Karpas-422 (cell line): ENCODE results near the gene STOML1. TPM values are rescaled to one million over a fixed set of nuclear protein-coding genes. Genes with fewer than 3 reads are reported as not detected.

Experiments
- DNase-seq: peaks from one replicate; pipeline ENCODE4 v3.0.0-alpha.2; 2015
- H2AFZ ChIP-seq: fragments of 200-600 bp; sonication (generic); 2 replicates; pipeline ENCODE4 v1.6.1; 2014; ENCODE audit warnings: antibody characterized with exemption, low read length, mixed read lengths
- H3K27ac ChIP-seq: fragments of 200-600 bp; sonication (generic); 2 replicates; pipeline ENCODE4 v1.5.1; 2014; ENCODE audit warnings: mild to moderate bottlenecking, low read length, moderate library complexity
- H3K27me3 ChIP-seq: fragments of 200-600 bp; sonication (generic); 2 replicates; pipeline ENCODE4 v1.6.1; 2014; ENCODE audit warnings: low read length, mixed read lengths
- H3K36me3 ChIP-seq: fragments of 200-600 bp; sonication (generic); 2 replicates; pipeline ENCODE4 v1.6.1; 2014; ENCODE audit warnings: low read length, mixed read lengths; ENCODE audit not compliant: insufficient read depth
- H3K4me1 ChIP-seq: fragments of 200-600 bp; sonication (generic); 2 replicates; pipeline ENCODE4 v1.6.1; 2014; ENCODE audit warnings: mild to moderate bottlenecking, low read length, mixed read lengths
- H3K4me2 ChIP-seq: fragments of 200-600 bp; sonication (generic); 2 replicates; pipeline ENCODE4 v1.6.1; 2014; ENCODE audit warnings: low read length, low read depth, mild to moderate bottlenecking; ENCODE audit not compliant: poor library complexity, severe bottlenecking
- H3K4me3 ChIP-seq: fragments of 200-600 bp; sonication (generic); 2 replicates; pipeline ENCODE4 v1.5.1; 2014; ENCODE audit warnings: mild to moderate bottlenecking, antibody characterized with exemption, low read length, mixed read lengths
- H3K79me2 ChIP-seq: fragments of 200-600 bp; sonication (generic); 2 replicates; pipeline ENCODE4 v1.6.1; 2014; ENCODE audit warnings: mild to moderate bottlenecking, low read length, mixed read lengths
- H3K9ac ChIP-seq: fragments of 200-600 bp; sonication (generic); 2 replicates; pipeline ENCODE4 v1.6.0; 2014; ENCODE audit warnings: low read length
- H3K9me2 ChIP-seq: fragments of 200-600 bp; sonication (generic), shearing (Covaris generic); replicated peaks from 2 replicates; pipeline ENCODE4 v1.6.0; 2014; ENCODE audit warnings: mild to moderate bottlenecking, low read length, moderate library complexity; ENCODE audit not compliant: insufficient read depth
- H3K9me3 ChIP-seq: fragments of 300-700, 200-600 bp; sonication (generic); 2 replicates; pipeline ENCODE4 v1.6.1; 2014; ENCODE audit warnings: low read length, mixed read lengths
- H4K20me1 ChIP-seq: fragments of 200-600 bp; sonication (generic); 2 replicates; pipeline ENCODE4 v1.6.1; 2014; ENCODE audit warnings: mild to moderate bottlenecking, antibody characterized with exemption, low read length, low read depth; ENCODE audit not compliant: insufficient read depth
- total RNA-seq: library from RNA; depleted of rRNA; stranded (reverse); fragments of >200 nt; shearing (Covaris generic); gene quantifications from 2 replicates; pipeline ENCODE4 v1.2.3, GENCODE V29; 2014; ENCODE audit warnings: low replicate concordance; rRNA removed

STOML1 gene
- total RNA-seq = 2.3 and 5.4 TPM in 2 replicates

- peaks cover 24% of the 10 kb centered on the region for H3K79me2 ChIP-seq
These were observed at the start of gene STOML1 for GRCh38 chr15:73991726-73992593. Gene STOML1 (minus strand): TSS chr15:73992295. CDS start chr15:73992223, 72 bp downstream.

GRCh38 chr15:74041311-74041756 lies 49.2 kb upstream of the STOML1 start:
- H3K27ac ChIP-seq = no peak overlapping the region
- no peak overlapping the region for H3K4me3 ChIP-seq
- no peaks in the 10 kb centered on the region for H3K36me3 ChIP-seq
- no peaks in the 10 kb centered on the region for H3K4me1 ChIP-seq
- H3K9me2 ChIP-seq = no peaks in the 10 kb centered on the region
- H3K4me2 ChIP-seq = no peak overlapping the region
- DNase-seq = no peak
- H3K9me3 ChIP-seq = no peaks in the 10 kb centered on the region
- H2AFZ ChIP-seq = no peak overlapping the region
- no peak overlapping the region for H3K9ac ChIP-seq
- H4K20me1 ChIP-seq = no peaks in the 10 kb centered on the region
- no peaks in the 10 kb centered on the region for H3K79me2 ChIP-seq
- H3K27me3 ChIP-seq = no peaks in the 10 kb centered on the region

More at GRCh38 chr15:73991726-73992593, at the start of gene STOML1:
- H3K9me3 ChIP-seq = no peaks in the 10 kb centered on the region
- peak within 1 kb of the TSS; percentile 80 for H3K4me3 ChIP-seq
- peak within 1 kb of the TSS; percentile 92 for H3K4me2 ChIP-seq
- no peak within 1 kb of the TSS for H3K27ac ChIP-seq
- H4K20me1 ChIP-seq = no peaks in the 10 kb centered on the region
- no peaks in the 10 kb centered on the region for H3K9me2 ChIP-seq
- H3K36me3 ChIP-seq = no peaks in the 10 kb centered on the region
- peak; percentile 97 for DNase-seq
- H3K9ac ChIP-seq = peak within 1 kb of the TSS; percentile 76
- peaks cover 39% of the 10 kb centered on the region for H3K4me1 ChIP-seq
- peak within 1 kb of the TSS; percentile 60; the same call in 1 of the 2 replicates for H2AFZ ChIP-seq
- H3K27me3 ChIP-seq = no peaks in the 10 kb centered on the region

- no peaks in the 10 kb centered on the region for H3K79me2 ChIP-seq
- no peak overlapping the region for H3K4me2 ChIP-seq
- no peaks in the 10 kb centered on the region for H3K4me1 ChIP-seq
- H3K27me3 ChIP-seq = no peaks in the 10 kb centered on the region
- H3K27ac ChIP-seq = no peak overlapping the region
- no peak overlapping the region for H3K4me3 ChIP-seq
- no peaks in the 10 kb centered on the region for H3K9me2 ChIP-seq
- H3K9me3 ChIP-seq = no peaks in the 10 kb centered on the region
- H3K36me3 ChIP-seq = no peaks in the 10 kb centered on the region
- H2AFZ ChIP-seq = no peak overlapping the region
- no peak overlapping the region for H3K9ac ChIP-seq
- no peak for DNase-seq
- H4K20me1 ChIP-seq = no peaks in the 10 kb centered on the region
These were observed 48.2 kb upstream of the STOML1 start for GRCh38 chr15:74040109-74040850.

GRCh38 chr15:74039656-74040010 lies 47.5 kb upstream of the STOML1 start:
- H3K9ac ChIP-seq = no peak overlapping the region
- H3K79me2 ChIP-seq = no peaks in the 10 kb centered on the region
- no peaks in the 10 kb centered on the region for H3K36me3 ChIP-seq
- no peaks in the 10 kb centered on the region for H3K4me1 ChIP-seq
- no peak overlapping the region for H3K4me3 ChIP-seq
- H3K27ac ChIP-seq = no peak overlapping the region
- no peaks in the 10 kb centered on the region for H3K9me3 ChIP-seq
- no peaks in the 10 kb centered on the region for H3K9me2 ChIP-seq
- H3K27me3 ChIP-seq = no peaks in the 10 kb centered on the region
- H3K4me2 ChIP-seq = no peak overlapping the region
- no peak for DNase-seq
- H2AFZ ChIP-seq = no peak overlapping the region
- no peaks in the 10 kb centered on the region for H4K20me1 ChIP-seq

- Histone ChIP-seq H3K4me1 (no peaks in the 10 kb centered on the region), H3K9ac (no peak overlapping the region), H3K9me2 (no peaks in the 10 kb centered on the region), H4K20me1 (no peaks in the 10 kb centered on the region), H3K4me3 (no peak overlapping the region), H3K27ac (no peak overlapping the region), H3K9me3 (no peaks in the 10 kb centered on the region), H3K27me3 (no peaks in the 10 kb centered on the region), H3K36me3 (no peaks in the 10 kb centered on the region), H2AFZ (no peak overlapping the region), H3K4me2 (no peak overlapping the region), H3K79me2 (no peaks in the 10 kb centered on the region)
- no peak for DNase-seq
These were observed 46.9 kb upstream of the STOML1 start for GRCh38 chr15:74038707-74039655.

GRCh38 chr15:74037171-74038117 lies 45.3 kb upstream of the STOML1 start:
- H2AFZ ChIP-seq = no peak overlapping the region
- no peaks in the 10 kb centered on the region for H3K9me2 ChIP-seq
- no peak overlapping the region for H3K9ac ChIP-seq
- no peaks in the 10 kb centered on the region for H4K20me1 ChIP-seq
- H3K27ac ChIP-seq = no peak overlapping the region
- no peaks in the 10 kb centered on the region for H3K9me3 ChIP-seq
- no peak overlapping the region for H3K4me2 ChIP-seq
- no peak for DNase-seq
- H3K4me3 ChIP-seq = no peak overlapping the region
- H3K36me3 ChIP-seq = no peaks in the 10 kb centered on the region
- no peaks in the 10 kb centered on the region for H3K4me1 ChIP-seq
- no peaks in the 10 kb centered on the region for H3K79me2 ChIP-seq
- H3K27me3 ChIP-seq = no peaks in the 10 kb centered on the region
